Activated CD8-positive, alpha-beta memory T cell treated with anti-CD3 and anti-CD28 coated beads, Interleukin-2, amount 10 ng/mL, durations not matched to agents 7 days and 5 days (primary cell): ENCODE measurements around the gene GAGE12F. TPM values are rescaled to one million over a fixed set of nuclear protein-coding genes. Genes with fewer than 3 reads are reported as not detected.

ENCODE experiments used
- total RNA-seq, 2 experiments: library from RNA; stranded (reverse); gene quantifications; one replicate each; pipeline ENCODE4 v1.2.3, GENCODE V29; 2021

Gene GAGE12F
- total RNA-seq, 2 experiments from 2014 or later, result not detected

Other genes with a start within 250 kb of the GAGE12F start
- gene GAGE12J, start 238.8 kb upstream of the GAGE12F start, total RNA-seq, result not detected
- gene GAGE13, start 229.3 kb upstream of the GAGE12F start, total RNA-seq, result not detected
- gene GAGE12C, start 28.7 kb upstream of the GAGE12F start, total RNA-seq, result not detected
- not detected for gene GAGE12D, start 19.1 kb upstream of the GAGE12F start, total RNA-seq
- gene GAGE12E, start 9.6 kb upstream of the GAGE12F start, total RNA-seq, result not detected
- gene GAGE12G, start 9.6 kb downstream of the GAGE12F start, total RNA-seq, result not detected
- gene GAGE12H, start 19.1 kb downstream of the GAGE12F start, total RNA-seq, result not detected
- not detected for gene GAGE2A, start 28.7 kb downstream of the GAGE12F start, total RNA-seq
- not detected for gene GAGE1, start 38.2 kb downstream of the GAGE12F start, total RNA-seq
- not detected for gene PAGE1, start 135.1 kb downstream of the GAGE12F start, total RNA-seq